A673 (cell line): ENCODE measurements around the gene SEZ6L. TPM values are rescaled to one million over a fixed set of nuclear protein-coding genes. Genes with fewer than 3 reads are reported as not detected.

Source experiments
- BruUV-seq: library from RNA; stranded (reverse); fragments of 400-500 nt; replicated peaks from 2 replicates; lab custom pipeline; 2021; lab: Mats Ljungman, UMichigan
- CTCF ChIA-PET: fragments of 300-600 bp; sonication (Branson Sonifier 250); formaldehyde crosslinking; loops from one replicate; lab custom pipeline; 2022; ENCODE audit warnings: antibody characterized with exemption; lab: Charles Lee
- POLR2A ChIA-PET: fragments of 300-600 bp; sonication (Branson Sonifier 250); formaldehyde crosslinking; loops from one replicate; lab custom pipeline; 2022; ENCODE audit warnings: antibody characterized with exemption; ENCODE audit not compliant: low non-redundant PET; lab: Charles Lee
- DNase-seq: peaks from one replicate; pipeline ENCODE4 v3.0.0-alpha.2; 2015; ENCODE audit warnings: low spot score
- H3K27ac ChIP-seq: fragments of 200-600 bp; sonication (generic); 2 replicates; pipeline ENCODE4 v1.5.1; 2016; ENCODE audit warnings: mixed run types, low read depth, mild to moderate bottlenecking, mixed read lengths, antibody characterized with exemption, low read length; ENCODE audit not compliant: poor library complexity, severe bottlenecking
- H3K27me3 ChIP-seq: fragments of 200-600 bp; sonication (generic); replicated peaks from 2 replicates; pipeline ENCODE4 v1.6.1; 2017; ENCODE audit warnings: mixed run types, low read depth, mild to moderate bottlenecking, mixed read lengths, antibody characterized with exemption, low read length; ENCODE audit not compliant: insufficient read depth, poor library complexity
- H3K36me3 ChIP-seq: fragments of 200-600 bp; sonication (generic); 2 replicates; pipeline ENCODE4 v1.6.1; 2016; ENCODE audit warnings: mixed run types, mild to moderate bottlenecking, mixed read lengths, antibody characterized with exemption, low read length; ENCODE audit not compliant: insufficient read depth, poor library complexity, severe bottlenecking
- H3K4me1 ChIP-seq: fragments of 200-600 bp; sonication (generic); 2 replicates; pipeline ENCODE4 v1.6.1; 2017; ENCODE audit warnings: mixed run types, mild to moderate bottlenecking, mixed read lengths, antibody characterized with exemption, low read length; ENCODE audit not compliant: insufficient read depth, poor library complexity, severe bottlenecking
- H3K4me3 ChIP-seq: fragments of 200-600 bp; sonication (generic); 2 replicates; pipeline ENCODE4 v1.5.1; 2016; ENCODE audit warnings: low read depth, mixed run types, mild to moderate bottlenecking, mixed read lengths, low read length; ENCODE audit not compliant: poor library complexity, severe bottlenecking
- H3K9me3 ChIP-seq: fragments of 200-600 bp; sonication (generic); 2 replicates; pipeline ENCODE4 v1.6.1; 2016; ENCODE audit warnings: mixed run types, low read depth, mild to moderate bottlenecking, mixed read lengths, antibody characterized with exemption, low read length; ENCODE audit not compliant: poor library complexity, severe bottlenecking
- CTCF ChIP-seq: fragments of 300-800, 200-600 bp; sonication (generic); conservative IDR thresholded peaks from 2 replicates; pipeline ENCODE4 v1.5.1; 2017; ENCODE audit warnings: low read depth, mild to moderate bottlenecking, antibody characterized with exemption, low read length, moderate library complexity, mixed read lengths
- EZH2 ChIP-seq: fragments of 200-600 bp; sonication (generic); IDR thresholded peaks from 2 replicates; pipeline ENCODE4 v1.6.1; 2017; ENCODE audit warnings: borderline replicate concordance, low read depth, mild to moderate bottlenecking, mixed read lengths, antibody characterized with exemption, low read length; ENCODE audit not compliant: poor library complexity, severe bottlenecking
- intact Hi-C: fragments of 100-400 bp; cut with micrococcal nuclease; formaldehyde crosslinking; loops from one replicate; pipeline ENCODE4 v1.10.0; 2022; ENCODE audit not compliant: unreplicated experiment
- total RNA-seq: library from RNA; stranded (reverse); gene quantifications from 2 replicates; pipeline ENCODE4 v1.2.3, GENCODE V29; 2021

Gene SEZ6L
- total RNA-seq, 1 experiment from 2014 or later, result 6.3 TPM

- H3K27me3 ChIP-seq, result peaks cover 17% of the 10 kb centered on the region
- BruUV-seq, result no TSS peak
- no peaks in the 10 kb centered on the region for H3K36me3 ChIP-seq
- POLR2A ChIA-PET, result no interaction called here
- no peaks in the 10 kb centered on the region for H3K4me1 ChIP-seq
- no peak overlapping the region for H3K4me3 ChIP-seq
- DNase-seq, result no peak
- CTCF ChIA-PET, result no interaction called here
- TF ChIP-seq EZH2 (no peak), CTCF (no peak)
- no peaks in the 10 kb centered on the region for H3K9me3 ChIP-seq
- intact Hi-C loops, result no loop called here
- H3K27ac ChIP-seq, result no peak overlapping the region
Observed at GRCh38 chr22:26264162-26264561, 94.9 kb downstream of the SEZ6L start.

GRCh38 chr22:26265281-26265680 lies 96.0 kb downstream of the SEZ6L start:
- intact Hi-C loops, result no loop called here
- ChIA-PET POLR2A (no interaction called here), CTCF (no interaction called here)
- DNase-seq, result no peak
- TF ChIP-seq EZH2, result no peak
- no peak for TF ChIP-seq CTCF
- Histone ChIP-seq H3K27ac (no peak overlapping the region), H3K36me3 (no peaks in the 10 kb centered on the region), H3K4me3 (no peak overlapping the region), H3K27me3 (peaks cover 17% of the 10 kb centered on the region), H3K9me3 (no peaks in the 10 kb centered on the region), H3K4me1 (no peaks in the 10 kb centered on the region)
- BruUV-seq, result no TSS peak

- Histone ChIP-seq H3K9me3 (no peaks in the 10 kb centered on the region), H3K36me3 (no peaks in the 10 kb centered on the region), H3K4me1 (no peaks in the 10 kb centered on the region), H3K4me3 (no peak overlapping the region), H3K27me3 (peaks cover 20% of the 10 kb centered on the region), H3K27ac (no peak overlapping the region)
- intact Hi-C loops, result no loop called here
- CTCF ChIA-PET, result no interaction called here
- no TSS peak for BruUV-seq
- POLR2A ChIA-PET, result no interaction called here
- TF ChIP-seq EZH2 (no peak), CTCF (no peak)
- DNase-seq, result no peak
Observed at GRCh38 chr22:26265909-26266308, 96.6 kb downstream of the SEZ6L start.
